Measurements from ENCODE around the gene ZNG1A.
"Not testable (repeated sequence)": the region's sequence is repeated elsewhere in the genome, so short reads cannot be mapped to it uniquely, and the experiment has no call there.

DNA sequence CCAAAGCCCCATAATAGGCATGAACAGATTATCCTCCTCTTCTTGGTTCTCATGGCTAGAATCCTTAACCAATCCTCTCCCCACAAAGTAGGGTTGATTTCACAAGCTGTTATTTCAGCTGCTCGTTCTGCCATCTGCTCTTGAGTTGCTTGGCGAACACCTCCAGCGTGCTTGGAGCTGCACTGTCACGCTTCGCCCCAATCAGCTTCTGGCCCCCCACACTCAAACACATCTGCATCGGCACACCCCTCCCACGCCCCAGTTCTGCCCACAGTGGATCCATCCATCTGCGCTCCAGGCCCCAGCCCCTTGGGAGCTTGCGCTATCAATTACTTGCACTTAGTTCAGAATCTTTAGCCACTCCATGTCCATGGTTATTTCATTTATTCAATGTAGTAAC lies 78.4 kb downstream of the ZNG1A start:
- TF ChIP-seq, protein P1, sequence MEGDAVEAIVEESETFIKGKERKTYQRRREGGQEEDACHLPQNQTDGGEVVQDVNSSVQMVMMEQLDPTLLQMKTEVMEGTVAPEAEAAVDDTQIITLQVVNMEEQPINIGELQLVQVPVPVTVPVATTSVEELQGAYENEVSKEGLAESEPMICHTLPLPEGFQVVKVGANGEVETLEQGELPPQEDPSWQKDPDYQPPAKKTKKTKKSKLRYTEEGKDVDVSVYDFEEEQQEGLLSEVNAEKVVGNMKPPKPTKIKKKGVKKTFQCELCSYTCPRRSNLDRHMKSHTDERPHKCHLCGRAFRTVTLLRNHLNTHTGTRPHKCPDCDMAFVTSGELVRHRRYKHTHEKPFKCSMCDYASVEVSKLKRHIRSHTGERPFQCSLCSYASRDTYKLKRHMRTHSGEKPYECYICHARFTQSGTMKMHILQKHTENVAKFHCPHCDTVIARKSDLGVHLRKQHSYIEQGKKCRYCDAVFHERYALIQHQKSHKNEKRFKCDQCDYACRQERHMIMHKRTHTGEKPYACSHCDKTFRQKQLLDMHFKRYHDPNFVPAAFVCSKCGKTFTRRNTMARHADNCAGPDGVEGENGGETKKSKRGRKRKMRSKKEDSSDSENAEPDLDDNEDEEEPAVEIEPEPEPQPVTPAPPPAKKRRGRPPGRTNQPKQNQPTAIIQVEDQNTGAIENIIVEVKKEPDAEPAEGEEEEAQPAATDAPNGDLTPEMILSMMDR (conservative IDR thresholded peaks at IDR 0.05; ENCODE audit: low read depth in 2 of 2): not testable (repeated sequence)
- not testable (repeated sequence) for TF ChIP-seq CREB1 (CRISPR knock-in tag; IDR thresholded peaks at IDR 0.05; ENCODE audit: low read depth); EZH2phosphoT487 (IDR thresholded peaks at IDR 0.05; ENCODE audit: unreplicated experiment); STAT1 (IDR thresholded peaks at IDR 0.05; ENCODE audit: unreplicated experiment); POLR2AphosphoS5 (IDR thresholded peaks at IDR 0.05; ENCODE audit: low read depth)
- TF ChIP-seq, protein P2, sequence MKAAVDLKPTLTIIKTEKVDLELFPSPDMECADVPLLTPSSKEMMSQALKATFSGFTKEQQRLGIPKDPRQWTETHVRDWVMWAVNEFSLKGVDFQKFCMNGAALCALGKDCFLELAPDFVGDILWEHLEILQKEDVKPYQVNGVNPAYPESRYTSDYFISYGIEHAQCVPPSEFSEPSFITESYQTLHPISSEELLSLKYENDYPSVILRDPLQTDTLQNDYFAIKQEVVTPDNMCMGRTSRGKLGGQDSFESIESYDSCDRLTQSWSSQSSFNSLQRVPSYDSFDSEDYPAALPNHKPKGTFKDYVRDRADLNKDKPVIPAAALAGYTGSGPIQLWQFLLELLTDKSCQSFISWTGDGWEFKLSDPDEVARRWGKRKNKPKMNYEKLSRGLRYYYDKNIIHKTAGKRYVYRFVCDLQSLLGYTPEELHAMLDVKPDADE (IDR thresholded peaks at IDR 0.05): not testable (repeated sequence)
- TF ChIP-seq, protein P3, sequence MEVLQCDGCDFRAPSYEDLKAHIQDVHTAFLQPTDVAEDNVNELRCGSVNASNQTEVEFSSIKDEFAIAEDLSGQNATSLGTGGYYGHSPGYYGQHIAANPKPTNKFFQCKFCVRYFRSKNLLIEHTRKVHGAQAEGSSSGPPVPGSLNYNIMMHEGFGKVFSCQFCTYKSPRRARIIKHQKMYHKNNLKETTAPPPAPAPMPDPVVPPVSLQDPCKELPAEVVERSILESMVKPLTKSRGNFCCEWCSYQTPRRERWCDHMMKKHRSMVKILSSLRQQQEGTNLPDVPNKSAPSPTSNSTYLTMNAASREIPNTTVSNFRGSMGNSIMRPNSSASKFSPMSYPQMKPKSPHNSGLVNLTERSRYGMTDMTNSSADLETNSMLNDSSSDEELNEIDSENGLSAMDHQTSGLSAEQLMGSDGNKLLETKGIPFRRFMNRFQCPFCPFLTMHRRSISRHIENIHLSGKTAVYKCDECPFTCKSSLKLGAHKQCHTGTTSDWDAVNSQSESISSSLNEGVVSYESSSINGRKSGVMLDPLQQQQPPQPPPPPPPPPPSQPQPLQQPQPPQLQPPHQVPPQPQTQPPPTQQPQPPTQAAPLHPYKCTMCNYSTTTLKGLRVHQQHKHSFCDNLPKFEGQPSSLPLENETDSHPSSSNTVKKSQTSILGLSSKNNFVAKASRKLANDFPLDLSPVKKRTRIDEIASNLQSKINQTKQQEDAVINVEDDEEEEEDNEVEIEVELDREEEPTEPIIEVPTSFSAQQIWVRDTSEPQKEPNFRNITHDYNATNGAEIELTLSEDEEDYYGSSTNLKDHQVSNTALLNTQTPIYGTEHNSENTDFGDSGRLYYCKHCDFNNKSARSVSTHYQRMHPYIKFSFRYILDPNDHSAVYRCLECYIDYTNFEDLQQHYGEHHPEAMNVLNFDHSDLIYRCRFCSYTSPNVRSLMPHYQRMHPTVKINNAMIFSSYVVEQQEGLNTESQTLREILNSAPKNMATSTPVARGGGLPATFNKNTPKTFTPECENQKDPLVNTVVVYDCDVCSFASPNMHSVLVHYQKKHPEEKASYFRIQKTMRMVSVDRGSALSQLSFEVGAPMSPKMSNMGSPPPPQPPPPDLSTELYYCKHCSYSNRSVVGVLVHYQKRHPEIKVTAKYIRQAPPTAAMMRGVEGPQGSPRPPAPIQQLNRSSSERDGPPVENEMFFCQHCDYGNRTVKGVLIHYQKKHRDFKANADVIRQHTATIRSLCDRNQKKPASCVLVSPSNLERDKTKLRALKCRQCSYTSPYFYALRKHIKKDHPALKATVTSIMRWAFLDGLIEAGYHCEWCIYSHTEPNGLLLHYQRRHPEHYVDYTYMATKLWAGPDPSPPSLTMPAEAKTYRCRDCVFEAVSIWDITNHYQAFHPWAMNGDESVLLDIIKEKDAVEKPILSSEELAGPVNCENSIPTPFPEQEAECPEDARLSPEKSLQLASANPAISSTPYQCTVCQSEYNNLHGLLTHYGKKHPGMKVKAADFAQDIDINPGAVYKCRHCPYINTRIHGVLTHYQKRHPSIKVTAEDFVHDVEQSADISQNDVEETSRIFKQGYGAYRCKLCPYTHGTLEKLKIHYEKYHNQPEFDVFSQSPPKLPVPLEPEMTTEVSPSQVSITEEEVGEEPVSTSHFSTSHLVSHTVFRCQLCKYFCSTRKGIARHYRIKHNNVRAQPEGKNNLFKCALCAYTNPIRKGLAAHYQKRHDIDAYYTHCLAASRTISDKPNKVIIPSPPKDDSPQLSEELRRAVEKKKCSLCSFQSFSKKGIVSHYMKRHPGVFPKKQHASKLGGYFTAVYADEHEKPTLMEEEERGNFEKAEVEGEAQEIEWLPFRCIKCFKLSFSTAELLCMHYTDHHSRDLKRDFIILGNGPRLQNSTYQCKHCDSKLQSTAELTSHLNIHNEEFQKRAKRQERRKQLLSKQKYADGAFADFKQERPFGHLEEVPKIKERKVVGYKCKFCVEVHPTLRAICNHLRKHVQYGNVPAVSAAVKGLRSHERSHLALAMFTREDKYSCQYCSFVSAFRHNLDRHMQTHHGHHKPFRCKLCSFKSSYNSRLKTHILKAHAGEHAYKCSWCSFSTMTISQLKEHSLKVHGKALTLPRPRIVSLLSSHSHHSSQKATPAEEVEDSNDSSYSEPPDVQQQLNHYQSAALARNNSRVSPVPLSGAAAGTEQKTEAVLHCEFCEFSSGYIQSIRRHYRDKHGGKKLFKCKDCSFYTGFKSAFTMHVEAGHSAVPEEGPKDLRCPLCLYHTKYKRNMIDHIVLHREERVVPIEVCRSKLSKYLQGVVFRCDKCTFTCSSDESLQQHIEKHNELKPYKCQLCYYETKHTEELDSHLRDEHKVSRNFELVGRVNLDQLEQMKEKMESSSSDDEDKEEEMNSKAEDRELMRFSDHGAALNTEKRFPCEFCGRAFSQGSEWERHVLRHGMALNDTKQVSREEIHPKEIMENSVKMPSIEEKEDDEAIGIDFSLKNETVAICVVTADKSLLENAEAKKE (CRISPR knock-in tag; IDR thresholded peaks at IDR 0.05): not testable (repeated sequence)
- TF ChIP-seq, protein P4, sequence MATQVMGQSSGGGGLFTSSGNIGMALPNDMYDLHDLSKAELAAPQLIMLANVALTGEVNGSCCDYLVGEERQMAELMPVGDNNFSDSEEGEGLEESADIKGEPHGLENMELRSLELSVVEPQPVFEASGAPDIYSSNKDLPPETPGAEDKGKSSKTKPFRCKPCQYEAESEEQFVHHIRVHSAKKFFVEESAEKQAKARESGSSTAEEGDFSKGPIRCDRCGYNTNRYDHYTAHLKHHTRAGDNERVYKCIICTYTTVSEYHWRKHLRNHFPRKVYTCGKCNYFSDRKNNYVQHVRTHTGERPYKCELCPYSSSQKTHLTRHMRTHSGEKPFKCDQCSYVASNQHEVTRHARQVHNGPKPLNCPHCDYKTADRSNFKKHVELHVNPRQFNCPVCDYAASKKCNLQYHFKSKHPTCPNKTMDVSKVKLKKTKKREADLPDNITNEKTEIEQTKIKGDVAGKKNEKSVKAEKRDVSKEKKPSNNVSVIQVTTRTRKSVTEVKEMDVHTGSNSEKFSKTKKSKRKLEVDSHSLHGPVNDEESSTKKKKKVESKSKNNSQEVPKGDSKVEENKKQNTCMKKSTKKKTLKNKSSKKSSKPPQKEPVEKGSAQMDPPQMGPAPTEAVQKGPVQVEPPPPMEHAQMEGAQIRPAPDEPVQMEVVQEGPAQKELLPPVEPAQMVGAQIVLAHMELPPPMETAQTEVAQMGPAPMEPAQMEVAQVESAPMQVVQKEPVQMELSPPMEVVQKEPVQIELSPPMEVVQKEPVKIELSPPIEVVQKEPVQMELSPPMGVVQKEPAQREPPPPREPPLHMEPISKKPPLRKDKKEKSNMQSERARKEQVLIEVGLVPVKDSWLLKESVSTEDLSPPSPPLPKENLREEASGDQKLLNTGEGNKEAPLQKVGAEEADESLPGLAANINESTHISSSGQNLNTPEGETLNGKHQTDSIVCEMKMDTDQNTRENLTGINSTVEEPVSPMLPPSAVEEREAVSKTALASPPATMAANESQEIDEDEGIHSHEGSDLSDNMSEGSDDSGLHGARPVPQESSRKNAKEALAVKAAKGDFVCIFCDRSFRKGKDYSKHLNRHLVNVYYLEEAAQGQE (IDR thresholded peaks at IDR 0.05; ENCODE audit: unreplicated experiment): not testable (repeated sequence)
